Hepatocyte (in vitro differentiated cells): Measurements from ENCODE around the gene SLC52A1. TPM values are rescaled to one million over a fixed set of nuclear protein-coding genes. Genes with fewer than 3 reads are reported as not detected.

Source experiments
- DNase-seq: peaks from one replicate; pipeline ENCODE4 v3.0.0-alpha.2; 2016; ENCODE audit warnings: low spot score
- H2AFZ ChIP-seq: fragments of 200-600 bp; sonication (generic); 2 replicates; pipeline ENCODE4 v1.6.0; 2016; ENCODE audit warnings: antibody characterized with exemption, mild to moderate bottlenecking
- H3K27ac ChIP-seq: fragments of 200-600 bp; sonication (generic); 2 replicates; pipeline ENCODE4 v1.5.1; 2016; ENCODE audit warnings: mild to moderate bottlenecking
- H3K27me3 ChIP-seq: fragments of 200-600 bp; sonication (generic); 2 replicates; pipeline ENCODE4 v1.6.1; 2016
- H3K36me3 ChIP-seq: fragments of 200-600 bp; sonication (generic); replicated peaks from 2 replicates; pipeline ENCODE4 v1.5.1; 2016; ENCODE audit warnings: low read depth; ENCODE audit not compliant: insufficient read depth
- H3K4me1 ChIP-seq: fragments of 200-600 bp; sonication (generic); 2 replicates; pipeline ENCODE4 v1.5.1; 2016; ENCODE audit warnings: mild to moderate bottlenecking, moderate library complexity; ENCODE audit not compliant: insufficient read depth
- H3K4me2 ChIP-seq: fragments of 200-600 bp; sonication (generic); 2 replicates; pipeline ENCODE4 v1.6.0; 2016
- H3K4me3 ChIP-seq: fragments of 200-600 bp; sonication (generic); 2 replicates; pipeline ENCODE4 v1.5.1; 2016; ENCODE audit warnings: mild to moderate bottlenecking
- H3K79me2 ChIP-seq: fragments of 200-600 bp; sonication (generic); 2 replicates; pipeline ENCODE4 v1.6.0; 2017; ENCODE audit warnings: mild to moderate bottlenecking
- H3K9me2 ChIP-seq: fragments of 200-600 bp; sonication (generic); replicated peaks from 2 replicates; pipeline ENCODE4 v1.6.0; 2017; ENCODE audit warnings: mild to moderate bottlenecking; ENCODE audit not compliant: insufficient read depth
- H3K9me3 ChIP-seq: fragments of 200-600 bp; sonication (generic); 2 replicates; pipeline ENCODE4 v1.5.1; 2016; ENCODE audit warnings: low read depth, mild to moderate bottlenecking
- H4K20me1 ChIP-seq: fragments of 200-600 bp; sonication (generic); 2 replicates; pipeline ENCODE4 v1.6.0; 2016; ENCODE audit warnings: mild to moderate bottlenecking; ENCODE audit not compliant: insufficient read depth, poor library complexity, severe bottlenecking
- CTCF ChIP-seq: fragments of 200-600 bp; sonication (generic); IDR thresholded peaks from 2 replicates; pipeline ENCODE4 v1.5.1; 2016; ENCODE audit warnings: antibody characterized with exemption, mild to moderate bottlenecking; ENCODE audit not compliant: poor library complexity
- EZH2 ChIP-seq: fragments of 200-600 bp; sonication (generic); IDR thresholded peaks from 2 replicates; pipeline ENCODE4 v1.6.1; 2016; ENCODE audit warnings: antibody characterized with exemption, mild to moderate bottlenecking, borderline replicate concordance
- EZH2phosphoT487 ChIP-seq: fragments of 200-600 bp; sonication (generic); IDR thresholded peaks from one replicate; pipeline ENCODE4 v1.6.1; 2018; ENCODE audit warnings: antibody characterized with exemption, mild to moderate bottlenecking, low read depth, moderate library complexity; ENCODE audit not compliant: unreplicated experiment, severe bottlenecking
- WGBS: methylation state at CpG from one replicate; pipeline ENCODE4 v1.1.6; 2016; ENCODE audit warnings: low lambda C conversion rate; ENCODE audit errors: missing lambda C conversion rate; 5-methylcytosine and 5-hydroxymethylcytosine counted together
- polyA plus RNA-seq: library from polyadenylated mRNA; unstranded; fragments of >200 nt; fragmentation: Nextera tagmentation; extraction: Ambion mirVana; gene quantifications from 2 replicates; pipeline ENCODE4 v1.2.1, GENCODE V29; 2016
- total RNA-seq: library from RNA; depleted of rRNA; stranded (reverse); fragments of >200 nt; gene quantifications from 2 replicates; pipeline ENCODE4 v1.2.3, GENCODE V29; 2014

SLC52A1 gene
- total and polyA plus RNA-seq, 2 experiments from 2014 or later: 0.13 TPM; not detected in 1

- no peaks in the 10 kb centered on the region for H3K9me2 ChIP-seq
- H3K4me3 ChIP-seq: no peak overlapping the region
- WGBS: 70% methylated on average over 1 of the region's 1 CpG
- H3K36me3 ChIP-seq: no peaks in the 10 kb centered on the region
- H3K27ac ChIP-seq: no peak overlapping the region
- TF ChIP-seq CTCF (no peak), EZH2 (no peak), EZH2phosphoT487 (no peak)
- H3K4me2 ChIP-seq: no peak overlapping the region
- no peaks in the 10 kb centered on the region for H3K27me3 ChIP-seq
- DNase-seq: no peak
- H3K9me3 ChIP-seq: no peaks in the 10 kb centered on the region
- no peaks in the 10 kb centered on the region for H4K20me1 ChIP-seq
- no peaks in the 10 kb centered on the region for H3K79me2 ChIP-seq
- no peak overlapping the region for H2AFZ ChIP-seq
- no peaks in the 10 kb centered on the region for H3K4me1 ChIP-seq
These were observed 15.7 kb downstream of the SLC52A1 start for GRCh38 chr17:5019475-5019956.

GRCh38 chr17:5014357-5014756 lies 20.9 kb downstream of the SLC52A1 start:
- TF ChIP-seq EZH2phosphoT487 (no peak), EZH2 (no peak), CTCF (no peak)
- Histone ChIP-seq H3K79me2 (no peaks in the 10 kb centered on the region), H3K27ac (no peak overlapping the region), H3K9me3 (no peaks in the 10 kb centered on the region), H3K4me2 (no peak overlapping the region), H3K9me2 (no peaks in the 10 kb centered on the region), H4K20me1 (no peaks in the 10 kb centered on the region), H3K4me3 (no peak overlapping the region), H2AFZ (no peak overlapping the region), H3K4me1 (no peaks in the 10 kb centered on the region), H3K27me3 (no peaks in the 10 kb centered on the region), H3K36me3 (no peaks in the 10 kb centered on the region)
- DNase-seq: no peak
- WGBS: 95% methylated on average over 4 of the region's 4 CpGs

- 91% methylated on average over 6 of the region's 6 CpGs for WGBS
- no peaks in the 10 kb centered on the region for H3K27me3 ChIP-seq
- no peak for DNase-seq
These were observed 23.3 kb downstream of the SLC52A1 start for GRCh38 chr17:5011928-5012327.

More at GRCh38 chr17:5011928-5012327, 23.3 kb downstream of the SLC52A1 start:
- H3K9me3 ChIP-seq: no peaks in the 10 kb centered on the region
- no peaks in the 10 kb centered on the region for H3K4me1 ChIP-seq
- H4K20me1 ChIP-seq: no peaks in the 10 kb centered on the region
- no peaks in the 10 kb centered on the region for H3K36me3 ChIP-seq
- no peak overlapping the region for H2AFZ ChIP-seq
- no peak overlapping the region for H3K27ac ChIP-seq
- no peak overlapping the region for H3K4me3 ChIP-seq
- no peaks in the 10 kb centered on the region for H3K79me2 ChIP-seq
- no peaks in the 10 kb centered on the region for H3K9me2 ChIP-seq
- H3K4me2 ChIP-seq: no peak overlapping the region
- TF ChIP-seq EZH2phosphoT487: no peak
- TF ChIP-seq EZH2: no peak
- TF ChIP-seq CTCF: no peak
